Mucosa of stomach (tissue), 1 donor: ENCODE data around the gene SEPHS1.
"Not testable (repeated sequence)": the region's sequence is repeated elsewhere in the genome, so short reads cannot be mapped to it uniquely, and the experiment has no call there.

Experiments used
- H3K27me3 ChIP-seq: one replicate; pipeline ENCODE4 v1.7.0; 2013; ENCODE audit warnings: mild to moderate bottlenecking, low read length; ENCODE audit not compliant: control insufficient read depth, insufficient read depth
- H3K36me3 ChIP-seq: one replicate; pipeline ENCODE4 v1.7.0; 2013; ENCODE audit warnings: low read length; ENCODE audit not compliant: control insufficient read depth, insufficient read depth
- H3K4me1 ChIP-seq: one replicate; pipeline ENCODE4 v1.7.0; 2013; ENCODE audit warnings: mild to moderate bottlenecking, low read length; ENCODE audit not compliant: control insufficient read depth, insufficient read depth
- H3K4me3 ChIP-seq: one replicate; pipeline ENCODE4 v1.7.0; 2013; ENCODE audit warnings: low read length
- H3K9ac ChIP-seq: one replicate; pipeline ENCODE4 v1.7.0; 2013; ENCODE audit warnings: mild to moderate bottlenecking, low read length, moderate library complexity
- H3K9me3 ChIP-seq: one replicate; pipeline ENCODE4 v1.7.0; 2013; ENCODE audit warnings: mild to moderate bottlenecking, low read length, moderate library complexity; ENCODE audit not compliant: control insufficient read depth
- donor health status: Pancreatic carcinoma.

Gene SEPHS1

DNA sequence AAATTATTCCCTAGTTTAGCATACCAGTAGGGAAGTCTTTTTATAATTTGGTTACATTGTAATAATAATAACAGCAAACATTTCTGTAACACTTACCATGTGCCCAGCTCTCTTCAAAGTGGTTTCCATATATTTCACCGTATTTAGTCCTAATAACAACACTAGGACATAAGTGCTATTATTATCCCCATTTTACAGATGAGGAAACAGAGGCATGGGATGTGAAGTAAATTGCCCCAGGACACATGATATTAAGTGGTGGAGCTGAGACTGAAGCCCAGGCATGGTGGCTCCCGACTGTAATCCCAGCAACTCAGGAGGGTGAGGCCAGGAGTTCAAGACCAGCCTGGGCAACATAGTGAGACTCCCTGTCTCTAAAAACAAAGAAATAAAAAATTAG, 53.3 kb downstream of the SEPHS1 start:
- Histone ChIP-seq H3K36me3 (no peaks in the 10 kb centered on the region), H3K4me3 (no peak overlapping the region), H3K9ac (no peak overlapping the region), H3K9me3 (no peaks in the 10 kb centered on the region), H3K4me1 (no peaks in the 10 kb centered on the region), H3K27me3 (no peaks in the 10 kb centered on the region)

DNA sequence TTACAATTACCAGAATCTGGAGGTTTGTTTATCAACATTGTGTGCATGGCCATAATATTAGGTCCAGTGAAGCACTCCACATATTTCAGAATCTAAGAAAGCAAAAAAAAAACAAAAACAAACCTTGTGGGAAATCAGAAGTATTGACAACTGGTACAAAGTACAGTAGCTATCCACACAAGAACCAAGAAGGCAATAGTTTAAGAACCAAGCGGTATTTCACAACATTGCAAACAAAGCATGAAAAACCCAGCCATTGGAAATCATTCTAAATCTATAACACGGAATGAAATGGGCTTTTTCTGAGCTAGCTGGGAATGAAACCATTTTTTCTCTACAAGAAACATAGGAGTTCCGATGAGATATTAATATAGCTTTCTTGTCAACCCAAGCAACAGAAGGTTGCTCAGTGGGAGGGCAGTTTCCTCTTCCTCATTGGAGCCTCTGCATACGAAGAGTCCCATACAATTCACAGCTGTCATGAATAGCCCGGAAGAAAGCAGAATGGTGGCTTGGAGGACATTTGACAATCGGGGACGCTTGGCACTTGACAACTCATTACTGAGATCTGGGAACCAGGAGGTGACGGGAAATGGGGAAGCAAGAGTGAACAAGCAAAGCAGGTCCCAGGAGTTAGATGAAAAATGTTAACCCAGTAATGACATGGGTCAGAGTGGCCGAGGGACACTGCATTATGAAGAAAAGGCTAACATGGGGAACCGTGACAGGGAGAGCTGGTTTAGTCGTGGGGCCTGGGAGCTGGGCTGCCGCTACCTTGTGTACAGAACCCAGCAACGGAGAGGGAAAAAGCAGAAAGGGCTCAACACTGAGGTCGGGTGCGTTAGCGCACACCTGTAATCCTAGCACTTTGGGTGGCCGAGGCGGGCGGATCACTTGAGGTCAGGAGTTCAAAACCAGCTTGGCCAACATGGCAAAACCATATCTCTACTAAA, 56.0 kb downstream of the SEPHS1 start:
- no peaks in the 10 kb centered on the region for H3K27me3 ChIP-seq
- H3K4me3 ChIP-seq: no peak overlapping the region
- H3K36me3 ChIP-seq: no peaks in the 10 kb centered on the region
- no peaks in the 10 kb centered on the region for H3K9me3 ChIP-seq
- H3K9ac ChIP-seq: no peak overlapping the region
- H3K4me1 ChIP-seq: no peaks in the 10 kb centered on the region

- Histone ChIP-seq H3K9ac (no peak overlapping the region), H3K4me3 (no peak overlapping the region), H3K36me3 (no peaks in the 10 kb centered on the region), H3K9me3 (no peaks in the 10 kb centered on the region), H3K27me3 (no peaks in the 10 kb centered on the region), H3K4me1 (no peaks in the 10 kb centered on the region)
Observed at GRCh38 chr10:13291061-13291460, 57.0 kb downstream of the SEPHS1 start.

GRCh38 chr10:13284050-13284449, 64.0 kb downstream of the SEPHS1 start:
- peaks cover 7% of the 10 kb centered on the region for H3K4me1 ChIP-seq
- no peaks in the 10 kb centered on the region for H3K9me3 ChIP-seq
- no peaks in the 10 kb centered on the region for H3K36me3 ChIP-seq
- H3K9ac ChIP-seq: no peak overlapping the region
- no peaks in the 10 kb centered on the region for H3K27me3 ChIP-seq
- H3K4me3 ChIP-seq: no peak overlapping the region

GRCh38 chr10:13282348-13282747, 65.7 kb downstream of the SEPHS1 start:
- H3K4me3 ChIP-seq, H3K36me3 ChIP-seq, H3K9me3 ChIP-seq, H3K4me1 ChIP-seq, H3K27me3 ChIP-seq, H3K9ac ChIP-seq: not testable (repeated sequence)

DNA sequence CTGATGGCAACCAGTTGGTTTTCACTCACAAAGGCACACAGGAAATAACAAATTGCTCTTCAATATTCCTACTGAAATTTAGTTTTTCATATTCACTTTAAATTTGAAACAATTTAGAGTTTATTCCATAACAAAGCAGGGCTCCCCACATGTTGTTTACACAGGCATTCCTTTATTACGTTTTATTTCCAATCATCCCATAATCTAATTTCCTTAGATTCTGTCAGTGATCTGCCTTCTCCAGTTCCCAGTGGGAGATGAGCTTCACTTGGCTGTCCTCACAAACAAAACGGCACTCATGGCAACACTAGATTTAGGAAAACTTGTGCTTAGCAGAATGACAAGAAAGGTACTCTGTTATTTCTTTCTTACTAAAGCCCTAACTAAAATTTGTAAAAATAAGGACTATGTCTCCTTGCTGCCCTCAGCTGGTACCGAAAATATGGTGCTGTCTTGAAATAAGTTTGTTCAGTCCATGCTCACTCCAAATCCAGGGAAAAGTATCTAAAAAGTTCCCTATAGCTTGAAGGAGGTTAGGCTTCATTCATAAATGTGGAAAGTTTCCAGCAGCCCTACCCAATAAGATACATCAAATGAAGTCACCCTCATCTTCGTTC, 71.2 kb downstream of the SEPHS1 start:
- H3K9ac ChIP-seq: no peak overlapping the region
- no peaks in the 10 kb centered on the region for H3K27me3 ChIP-seq
- H3K36me3 ChIP-seq: no peaks in the 10 kb centered on the region
- no peaks in the 10 kb centered on the region for H3K9me3 ChIP-seq
- no peak overlapping the region for H3K4me3 ChIP-seq
- H3K4me1 ChIP-seq: peaks cover 5% of the 10 kb centered on the region

- not testable (repeated sequence) for H3K27me3 ChIP-seq, H3K36me3 ChIP-seq, H3K4me3 ChIP-seq, H3K9ac ChIP-seq, H3K9me3 ChIP-seq
- peaks cover 12% of the 10 kb centered on the region for H3K4me1 ChIP-seq
Observed at GRCh38 chr10:13276146-13276545, 71.9 kb downstream of the SEPHS1 start.

- Histone ChIP-seq H3K36me3 (no peaks in the 10 kb centered on the region), H3K9ac (no peak overlapping the region), H3K9me3 (no peaks in the 10 kb centered on the region), H3K27me3 (no peaks in the 10 kb centered on the region), H3K4me1 (peaks cover 18% of the 10 kb centered on the region), H3K4me3 (peak overlapping the region; percentile 4)
Observed at GRCh38 chr10:13272164-13272571, 75.9 kb downstream of the SEPHS1 start.

DNA sequence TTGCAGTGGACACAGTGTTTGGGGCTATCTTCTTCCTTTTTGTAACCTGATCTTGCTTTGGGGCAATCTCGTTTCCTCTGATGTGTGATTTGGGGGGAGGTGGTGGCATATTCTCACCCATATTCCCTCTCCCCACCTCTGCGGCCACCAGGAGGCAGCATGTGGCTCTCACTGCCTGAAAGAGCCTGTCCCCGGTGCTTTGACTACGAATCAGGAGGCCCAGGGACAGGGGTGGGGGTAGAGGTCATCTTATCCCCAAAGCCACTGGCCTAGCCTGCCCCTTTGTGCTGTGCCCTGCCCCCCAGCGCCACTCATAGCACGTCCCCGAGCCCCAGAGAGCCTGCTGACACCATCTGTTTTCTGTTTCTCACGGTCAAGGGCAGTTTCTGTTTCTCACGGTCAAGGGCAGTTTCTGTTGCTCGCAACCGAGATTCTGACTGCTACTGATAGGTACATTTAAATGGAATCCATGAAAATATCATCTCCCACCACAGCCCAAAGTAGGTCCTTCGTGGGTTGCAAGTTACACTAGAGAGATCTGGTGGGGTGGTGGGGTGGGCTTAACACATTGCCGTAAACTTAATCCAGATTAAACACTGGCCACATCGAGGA, 76.4 kb downstream of the SEPHS1 start:
- peak overlapping the region; percentile 4 for H3K4me3 ChIP-seq
- no peaks in the 10 kb centered on the region for H3K9me3 ChIP-seq
- H3K4me1 ChIP-seq: peaks cover 18% of the 10 kb centered on the region
- no peaks in the 10 kb centered on the region for H3K27me3 ChIP-seq
- H3K9ac ChIP-seq: no peak overlapping the region
- H3K36me3 ChIP-seq: no peaks in the 10 kb centered on the region

DNA sequence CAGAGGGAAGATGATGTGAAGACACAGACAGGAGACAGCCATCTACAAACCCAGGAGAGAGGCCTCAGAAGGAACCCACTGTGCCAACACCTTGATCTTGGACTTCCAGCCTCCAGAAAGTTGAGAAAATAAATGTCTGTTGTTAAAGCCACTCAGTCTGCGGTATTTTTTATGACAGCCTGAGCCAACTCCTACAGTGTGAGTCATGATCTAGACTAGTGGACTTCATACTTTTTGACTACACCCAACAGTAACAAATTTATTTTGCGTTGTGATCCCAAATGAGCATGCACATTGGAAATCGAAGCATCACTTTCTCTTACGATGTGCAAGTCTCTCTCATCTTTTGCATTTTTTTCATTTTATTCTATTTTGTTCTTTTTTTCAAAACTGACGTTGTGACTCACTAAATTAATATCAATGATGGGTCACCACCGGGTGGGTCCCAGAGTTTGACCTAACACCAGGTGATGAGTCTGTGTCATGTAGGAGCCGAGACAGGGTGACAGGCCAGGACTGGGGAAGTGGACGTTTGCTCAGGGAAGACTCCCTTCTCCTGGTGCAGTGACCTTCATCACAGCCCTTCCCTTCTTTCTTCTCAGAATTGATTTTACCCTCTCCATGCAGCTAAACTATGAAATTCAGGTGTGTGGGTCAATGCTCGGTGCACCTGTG, 77.1 kb downstream of the SEPHS1 start:
- Histone ChIP-seq H3K4me1 (peaks cover 18% of the 10 kb centered on the region), H3K4me3 (no peak overlapping the region), H3K9ac (no peak overlapping the region), H3K27me3 (no peaks in the 10 kb centered on the region), H3K36me3 (no peaks in the 10 kb centered on the region), H3K9me3 (no peaks in the 10 kb centered on the region)

DNA sequence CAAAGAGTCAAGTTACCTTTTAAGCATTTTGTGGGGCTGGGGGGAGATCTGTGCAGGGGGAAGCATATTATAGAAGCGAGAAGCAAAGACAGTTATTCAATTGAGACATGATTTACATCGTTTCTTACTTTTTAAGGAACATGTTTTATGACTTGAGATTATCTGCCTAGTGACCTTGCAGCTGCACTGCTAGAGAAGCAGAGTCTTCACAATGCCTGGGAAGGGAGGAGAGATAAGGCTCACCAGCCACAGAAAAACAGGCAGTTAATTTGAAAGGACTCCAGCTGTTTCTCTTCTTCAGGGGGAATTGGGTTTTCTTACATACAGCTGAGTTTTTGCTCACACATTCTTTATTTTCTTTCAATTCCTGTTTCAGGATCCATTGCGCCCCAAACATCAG, 79.3 kb downstream of the SEPHS1 start:
- H3K4me1 ChIP-seq: peaks cover 18% of the 10 kb centered on the region
- H3K27me3 ChIP-seq: no peaks in the 10 kb centered on the region
- H3K36me3 ChIP-seq: no peaks in the 10 kb centered on the region
- H3K9me3 ChIP-seq: no peaks in the 10 kb centered on the region
- H3K4me3 ChIP-seq: no peak overlapping the region
- H3K9ac ChIP-seq: no peak overlapping the region

DNA sequence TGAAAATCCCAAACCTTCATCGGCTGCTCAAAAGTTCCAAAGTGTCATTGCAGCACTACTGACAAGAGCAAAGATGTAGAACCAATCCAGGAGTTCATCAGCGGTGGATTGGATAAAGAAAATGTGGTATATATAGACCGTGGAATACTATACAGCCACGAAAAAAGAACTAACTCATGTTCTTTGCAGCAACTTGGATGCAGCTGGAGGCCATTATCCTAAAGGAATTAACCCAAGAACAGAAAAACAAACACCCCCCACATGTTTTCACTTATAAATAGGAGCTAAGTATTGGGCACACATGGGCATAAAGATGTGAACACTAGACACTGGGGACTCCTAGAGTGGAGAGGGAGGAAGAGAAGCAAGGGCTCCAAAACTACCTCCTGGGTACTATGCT, 79.8 kb downstream of the SEPHS1 start:
- Histone ChIP-seq H3K27me3 (no peaks in the 10 kb centered on the region), H3K9ac (no peak overlapping the region), H3K36me3 (no peaks in the 10 kb centered on the region), H3K9me3 (no peaks in the 10 kb centered on the region), H3K4me1 (peaks cover 18% of the 10 kb centered on the region), H3K4me3 (no peak overlapping the region)
